Activated T-cell treated with anti-CD3 and anti-CD28 coated beads for 24 hours (primary cell): ENCODE results near the gene DNHD1.

ENCODE experiments used
- DNase-seq: peaks from one replicate; pipeline ENCODE4 v3.0.0-alpha.2; 2020; ENCODE audit warnings: low read depth

DNHD1 gene, protein sequence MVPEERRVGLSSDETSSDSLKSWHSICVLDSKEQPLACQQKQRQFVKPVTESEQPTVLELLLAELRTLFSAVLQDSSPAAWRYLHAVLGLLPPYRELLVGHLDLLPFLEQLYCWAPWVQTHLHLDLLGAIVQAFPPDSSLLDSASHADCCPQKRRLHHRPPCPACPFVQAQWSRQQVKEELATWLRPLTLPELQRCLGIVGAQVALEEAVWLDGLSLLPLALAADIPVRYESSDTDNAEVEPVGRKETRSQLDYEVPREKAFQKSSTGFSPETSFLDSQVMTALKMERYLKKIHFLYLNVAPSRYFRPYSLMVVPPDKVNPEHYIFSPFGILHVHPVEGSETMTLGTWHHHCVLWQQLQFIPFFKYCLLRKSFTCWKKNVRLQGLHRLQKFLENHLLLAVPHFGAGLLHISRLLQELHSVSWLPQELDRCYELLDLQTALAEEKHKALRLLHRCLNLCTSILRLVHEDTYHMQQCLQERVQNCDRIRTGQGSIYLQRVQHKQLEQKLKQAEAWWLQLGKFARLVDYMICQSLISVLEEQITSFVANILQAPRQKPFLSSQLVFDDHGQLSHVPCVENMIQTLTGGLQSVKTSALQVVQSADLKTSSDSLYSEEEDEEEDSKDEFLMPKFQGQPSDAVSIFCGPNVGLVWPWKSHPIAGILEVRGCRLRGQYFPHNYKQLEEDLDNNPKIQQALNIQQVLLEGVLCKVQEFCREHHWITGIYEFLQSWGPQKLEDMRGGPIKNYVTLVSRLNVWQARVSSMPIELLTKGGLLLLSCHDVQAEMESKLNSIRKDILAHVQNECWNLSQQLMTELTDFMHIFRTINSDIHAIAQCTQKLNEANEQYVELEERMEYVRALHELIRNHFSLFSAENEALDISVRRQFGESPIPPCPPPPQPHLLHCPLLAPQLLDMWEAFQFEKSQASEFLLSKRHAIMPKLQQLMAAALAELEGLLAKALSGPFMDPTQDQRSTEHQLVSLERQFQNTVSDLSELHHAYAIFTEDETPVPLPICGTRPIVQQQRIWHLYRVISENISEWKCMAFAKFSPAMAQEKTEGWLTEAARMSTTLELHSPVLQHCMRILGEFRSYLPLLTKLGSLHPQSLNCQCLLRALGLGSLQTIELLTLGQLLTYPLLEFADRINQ (N-terminal part only)

DNA sequence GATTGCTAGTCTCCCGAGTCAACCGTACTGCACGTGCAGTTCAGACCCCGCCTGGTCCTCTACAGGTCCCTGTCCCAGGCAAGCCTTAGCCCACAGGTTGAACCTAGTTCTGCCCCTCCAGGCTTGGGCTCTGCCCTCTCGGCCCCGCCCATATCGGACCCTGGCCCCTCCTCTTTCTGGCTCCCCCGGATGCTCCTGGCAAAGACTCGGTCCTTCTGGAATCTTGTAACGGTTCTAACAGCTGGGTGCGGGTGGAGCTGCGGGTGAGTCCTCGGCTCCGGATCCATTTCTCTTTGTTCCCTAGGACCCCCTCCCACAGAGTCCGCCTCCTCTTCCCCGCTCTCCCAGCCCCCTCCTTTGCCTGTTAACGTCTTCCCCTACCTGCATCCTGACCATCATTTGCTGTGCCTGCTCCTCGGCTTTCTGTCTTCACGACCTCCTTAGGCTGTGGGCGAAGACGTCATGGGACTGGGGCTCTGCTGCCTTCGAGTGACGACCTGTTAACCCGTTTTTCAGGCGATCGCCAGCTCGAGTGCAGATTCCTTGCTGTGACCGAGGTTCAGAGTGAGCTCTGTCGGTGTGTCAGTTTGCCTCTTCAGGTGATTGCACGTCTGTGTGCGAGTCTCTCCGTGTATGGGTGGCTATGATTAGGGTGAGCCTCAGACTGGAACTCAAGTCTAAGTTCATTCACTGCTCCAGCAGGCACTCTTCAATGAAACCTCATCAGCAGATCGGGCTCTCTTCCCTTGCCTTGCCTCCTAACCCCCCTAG, at the start of gene DNHD1:
Gene DNHD1 (plus strand): TSS at position 212 of the 771 bp plus-strand sequence. CDS start 936 bp downstream, outside the sequence.
- no peak for DNase-seq

DNA sequence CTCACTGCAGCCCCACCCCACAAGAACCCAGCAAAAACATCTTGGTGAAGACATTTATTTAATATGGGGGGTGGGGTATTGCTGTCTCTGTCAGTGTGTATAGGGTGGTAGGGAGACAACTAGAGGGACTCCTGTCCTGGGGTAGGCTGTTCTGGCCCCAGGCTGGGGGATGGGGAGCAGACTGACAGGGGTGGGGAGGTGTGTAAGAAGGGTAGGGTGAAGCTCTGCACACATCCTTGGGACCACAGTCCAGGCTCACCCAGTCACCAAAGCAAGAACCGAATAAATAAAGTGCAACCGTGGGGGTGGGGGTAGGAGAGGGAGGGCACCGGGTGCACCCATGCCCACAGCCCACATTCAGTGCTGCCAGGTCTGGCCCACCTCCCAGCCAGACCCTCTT, 48.5 kb upstream of the DNHD1 start:
- no peak for DNase-seq

DNA sequence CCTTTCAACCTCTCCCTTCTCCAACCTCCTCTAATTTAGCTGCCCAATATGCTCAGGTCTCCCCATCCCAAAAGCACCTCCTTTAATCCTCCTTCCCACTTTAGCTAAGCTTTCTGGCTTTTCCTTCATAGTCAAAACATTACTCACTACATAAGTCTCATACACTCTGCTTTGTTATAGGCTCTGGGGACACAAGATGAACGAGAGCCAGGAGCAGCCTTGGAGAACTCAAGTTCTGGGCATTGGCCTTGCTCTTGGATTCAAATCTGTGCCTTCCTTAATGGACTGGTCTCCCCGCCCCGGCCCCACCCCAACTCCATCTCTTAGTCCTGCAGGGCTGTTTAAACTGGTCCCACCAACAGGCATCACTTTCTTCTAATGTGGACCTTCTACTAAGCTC, 44.9 kb upstream of the DNHD1 start:
- DNase-seq, result no peak

DNA sequence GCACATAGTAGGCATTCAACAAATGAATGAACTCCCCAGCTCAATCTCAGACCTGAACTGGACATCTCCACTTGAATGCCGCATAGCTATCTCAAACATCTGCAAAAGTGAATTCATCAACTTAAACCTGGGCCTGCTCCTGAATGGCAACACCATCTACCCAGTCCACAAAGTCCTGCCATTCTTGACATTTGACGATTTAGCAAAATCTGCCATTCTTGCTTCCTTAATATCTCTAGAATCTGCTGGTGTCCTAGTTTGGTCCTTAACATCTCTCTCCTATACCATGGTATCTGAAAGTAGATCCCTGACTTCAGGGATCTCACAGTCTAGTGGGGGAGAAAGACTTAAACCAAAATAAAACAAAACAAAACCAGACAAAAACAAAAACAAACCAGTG, 43.9 kb upstream of the DNHD1 start:
- DNase-seq, result no peak

DNA sequence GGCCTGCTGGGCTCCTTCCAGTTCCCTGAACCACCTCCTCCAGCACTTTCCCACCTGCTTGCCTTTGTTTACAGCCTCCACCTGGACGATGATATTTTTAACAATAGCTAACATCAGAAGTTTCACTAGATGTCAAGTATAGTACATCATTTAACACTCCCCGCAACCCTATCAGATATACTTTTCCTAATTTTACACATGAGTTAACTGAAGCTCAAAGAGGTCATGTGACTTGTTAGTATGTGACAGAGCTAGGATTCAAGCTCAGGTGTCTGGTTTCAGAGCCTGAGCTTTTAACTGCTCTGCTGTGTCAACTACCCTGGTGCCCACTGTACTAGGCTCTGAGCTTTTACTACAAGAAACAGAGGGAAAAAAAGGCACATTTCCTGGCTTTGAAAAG, 42.0 kb upstream of the DNHD1 start:
- DNase-seq, result no peak

DNA sequence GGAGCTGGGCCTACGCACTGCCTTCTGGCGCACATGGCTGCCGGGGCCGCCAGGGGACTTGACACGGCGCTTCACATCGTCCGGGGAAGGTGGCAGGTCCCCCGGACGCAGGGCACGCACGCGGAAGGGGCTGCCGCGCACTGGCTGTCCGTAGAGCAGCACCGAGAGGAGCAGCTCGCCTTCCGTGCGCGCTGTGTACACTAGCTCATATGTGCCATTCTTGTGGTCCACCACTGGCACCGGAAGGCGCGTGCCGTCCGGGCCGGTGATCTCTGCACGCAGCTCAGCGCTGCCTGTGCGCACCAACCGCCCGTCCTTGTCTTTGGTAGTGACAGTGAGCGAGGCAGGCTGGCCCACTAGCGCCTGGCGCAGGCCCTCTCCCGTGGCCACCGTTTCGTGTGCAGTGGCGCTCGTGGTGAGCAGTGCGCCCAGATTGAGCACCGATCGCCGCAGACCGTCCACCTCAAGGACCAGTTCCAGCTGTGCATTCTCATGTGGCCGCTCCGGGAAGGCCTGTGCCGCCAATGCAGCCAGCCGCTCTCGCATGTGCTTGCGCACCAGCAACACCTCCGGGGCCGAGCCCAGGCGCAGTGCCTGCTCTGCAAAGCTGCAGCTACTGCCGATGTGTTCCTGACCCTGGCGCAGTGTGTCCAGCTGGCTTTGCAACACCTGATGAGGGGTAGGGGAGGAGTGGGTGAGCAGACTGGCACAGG, 40.6 kb upstream of the DNHD1 start:
- no peak for DNase-seq

DNA sequence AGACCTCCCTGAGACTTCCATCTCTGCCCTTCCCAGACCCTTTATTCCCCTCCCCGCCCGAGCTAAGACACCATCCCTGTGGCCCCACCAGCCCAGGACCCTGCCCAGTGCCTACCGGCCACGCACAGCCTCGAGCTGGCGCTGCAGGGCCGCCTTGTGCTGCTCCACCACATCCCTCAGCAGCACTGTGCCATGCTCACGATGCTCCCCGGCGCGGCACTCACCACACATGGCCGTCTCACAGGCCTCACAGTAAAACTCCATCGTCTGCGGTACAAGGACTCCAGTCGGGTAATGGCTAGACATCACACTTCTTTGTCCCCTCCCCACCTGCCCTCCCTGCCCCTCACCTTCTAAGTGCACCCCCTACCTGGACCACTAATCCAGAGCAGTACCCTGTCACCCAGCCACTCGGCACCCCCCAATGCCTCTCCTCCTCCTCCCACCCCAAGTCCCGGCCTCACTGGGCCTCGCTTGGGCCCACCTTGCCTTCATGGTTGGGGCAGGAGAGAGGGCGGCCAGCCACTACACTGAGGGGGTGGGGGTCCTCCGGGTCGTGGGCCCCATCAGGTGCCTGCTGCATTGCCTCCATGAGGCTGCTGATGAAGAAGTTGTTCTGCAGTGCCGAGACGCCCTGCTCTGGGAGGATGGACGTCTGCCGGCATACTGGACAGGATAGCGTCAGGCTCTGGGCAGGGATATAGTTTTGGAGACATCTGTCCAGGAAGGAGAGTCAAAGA, 39.3 kb upstream of the DNHD1 start:
- DNase-seq, result no peak

DNA sequence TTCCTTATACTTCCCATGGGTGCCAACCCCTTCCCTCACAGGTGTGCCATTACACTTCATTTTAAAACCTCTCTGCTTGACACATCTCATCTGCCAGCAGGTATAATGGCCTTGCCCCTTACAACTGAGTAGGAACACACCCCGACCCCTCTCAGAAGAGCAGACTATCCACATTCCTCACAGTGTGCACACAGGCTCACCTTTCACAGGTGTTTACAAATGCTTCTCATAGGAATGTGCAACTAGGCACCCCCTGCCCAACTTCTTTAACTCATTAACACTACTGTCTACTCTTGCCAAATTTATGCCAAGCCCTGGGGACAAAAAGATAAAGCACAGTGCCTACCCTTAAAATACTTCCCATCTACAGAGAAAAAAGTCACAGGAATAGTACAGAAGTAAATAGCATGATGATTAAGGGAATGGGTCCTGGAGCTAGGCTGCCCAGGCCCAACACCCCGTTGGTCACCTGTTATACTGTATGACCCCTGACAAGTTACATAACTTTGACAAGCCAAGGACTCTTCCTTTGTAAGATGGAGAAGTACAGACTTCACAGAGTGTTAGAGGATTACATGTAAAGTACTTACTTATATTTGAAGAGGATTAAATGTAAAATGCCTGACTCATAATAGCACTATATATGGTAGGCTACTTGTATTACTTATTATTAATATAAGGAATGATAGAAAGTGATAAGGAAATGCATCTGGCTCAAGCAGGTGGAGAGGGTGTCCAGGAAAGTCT, 38.6 kb upstream of the DNHD1 start:
- DNase-seq, result no peak

DNA sequence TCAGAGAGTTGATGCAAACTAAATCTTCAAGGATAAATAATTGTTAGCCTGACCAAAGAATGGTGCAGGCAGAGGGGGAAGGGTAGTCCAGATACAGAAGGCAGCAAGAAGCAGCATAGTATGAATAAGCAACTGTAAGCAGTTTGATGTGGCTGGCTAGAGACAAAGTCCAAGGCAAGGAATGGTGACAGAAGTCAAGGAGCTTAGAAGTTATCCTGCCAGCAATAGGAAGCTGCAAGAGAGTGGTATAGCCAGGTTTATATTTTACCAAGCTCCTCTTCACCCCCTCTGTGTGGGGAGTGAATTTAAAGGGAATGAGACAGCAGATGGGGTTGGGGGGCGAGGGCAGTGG, 38.0 kb upstream of the DNHD1 start:
- no peak for DNase-seq

DNA sequence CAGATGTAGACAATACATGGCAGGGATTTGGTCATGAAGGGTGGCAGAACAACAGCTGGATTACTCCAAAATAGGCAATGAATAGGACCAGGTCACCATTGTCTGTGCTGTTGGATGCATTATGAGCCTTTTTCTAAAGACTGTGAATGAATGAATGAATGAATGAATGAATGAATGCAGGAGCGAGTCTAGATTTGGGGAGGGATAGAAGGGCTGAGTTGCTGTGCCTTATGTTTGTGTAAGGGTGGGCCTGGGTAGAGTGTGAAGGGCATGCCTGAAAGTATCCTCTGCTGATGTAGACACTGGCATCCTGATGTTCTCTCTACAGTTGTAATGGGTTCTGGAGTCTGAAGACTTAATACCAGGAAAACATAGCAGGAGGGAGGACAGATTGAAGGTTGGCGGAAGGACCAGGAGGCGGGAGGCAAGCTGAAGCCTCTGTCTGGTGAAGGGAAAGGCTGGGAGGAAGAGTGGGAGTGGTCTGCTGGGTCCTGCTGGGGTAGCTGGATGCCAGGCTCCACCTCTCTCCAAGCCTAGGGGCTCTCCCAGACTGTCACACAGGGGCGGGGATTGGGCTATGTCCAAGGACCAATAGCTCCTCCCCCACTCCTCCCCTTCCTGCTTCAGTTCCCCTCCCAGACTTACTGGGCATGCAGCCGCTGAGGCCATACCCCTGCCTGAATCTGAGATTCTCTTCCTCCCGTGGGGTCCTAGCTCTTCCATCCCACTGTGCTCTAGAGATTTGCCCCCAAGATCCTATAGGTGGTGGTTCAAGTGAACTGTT, 28.2 kb upstream of the DNHD1 start:
- no peak for DNase-seq

DNA sequence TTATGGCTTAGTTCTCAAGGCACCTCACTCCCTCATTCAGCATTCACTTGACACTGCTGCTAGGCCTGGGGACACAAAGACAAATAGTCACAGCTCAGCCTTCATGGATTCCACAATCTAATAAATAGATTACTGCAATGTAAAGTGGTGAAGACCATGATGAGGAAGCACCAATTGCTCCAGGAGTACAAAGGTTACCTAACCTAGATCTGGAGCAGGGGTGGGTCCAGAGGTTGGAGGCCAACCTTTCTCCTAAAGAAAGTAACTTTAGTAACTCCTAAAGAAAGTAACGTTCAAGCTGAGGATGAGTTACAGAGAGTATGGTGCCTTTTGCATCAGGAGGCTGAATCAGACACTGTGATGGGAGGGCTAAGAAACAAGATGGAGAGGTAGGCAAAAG, 27.5 kb upstream of the DNHD1 start:
- DNase-seq, result no peak

DNA sequence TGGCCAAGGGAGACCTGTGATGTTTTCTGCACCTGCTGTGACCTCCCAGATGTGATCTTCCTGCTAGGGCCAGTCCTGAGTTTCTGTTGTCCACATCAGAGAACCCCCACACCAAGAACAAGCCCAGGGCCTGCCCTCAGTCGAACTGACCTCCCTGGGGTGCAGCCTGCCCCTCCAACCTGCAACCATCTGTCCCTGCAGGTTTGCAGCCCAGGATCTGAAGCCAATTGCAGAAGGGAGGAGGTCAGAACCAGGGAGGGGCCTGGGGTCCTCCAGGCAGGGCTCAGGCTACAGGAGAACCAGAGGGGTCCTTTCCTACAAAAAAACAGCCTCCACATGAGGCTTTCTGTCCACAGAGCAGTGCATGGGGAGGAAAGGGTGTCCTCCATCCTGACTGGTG, 24.1 kb upstream of the DNHD1 start:
- no peak for DNase-seq

DNA sequence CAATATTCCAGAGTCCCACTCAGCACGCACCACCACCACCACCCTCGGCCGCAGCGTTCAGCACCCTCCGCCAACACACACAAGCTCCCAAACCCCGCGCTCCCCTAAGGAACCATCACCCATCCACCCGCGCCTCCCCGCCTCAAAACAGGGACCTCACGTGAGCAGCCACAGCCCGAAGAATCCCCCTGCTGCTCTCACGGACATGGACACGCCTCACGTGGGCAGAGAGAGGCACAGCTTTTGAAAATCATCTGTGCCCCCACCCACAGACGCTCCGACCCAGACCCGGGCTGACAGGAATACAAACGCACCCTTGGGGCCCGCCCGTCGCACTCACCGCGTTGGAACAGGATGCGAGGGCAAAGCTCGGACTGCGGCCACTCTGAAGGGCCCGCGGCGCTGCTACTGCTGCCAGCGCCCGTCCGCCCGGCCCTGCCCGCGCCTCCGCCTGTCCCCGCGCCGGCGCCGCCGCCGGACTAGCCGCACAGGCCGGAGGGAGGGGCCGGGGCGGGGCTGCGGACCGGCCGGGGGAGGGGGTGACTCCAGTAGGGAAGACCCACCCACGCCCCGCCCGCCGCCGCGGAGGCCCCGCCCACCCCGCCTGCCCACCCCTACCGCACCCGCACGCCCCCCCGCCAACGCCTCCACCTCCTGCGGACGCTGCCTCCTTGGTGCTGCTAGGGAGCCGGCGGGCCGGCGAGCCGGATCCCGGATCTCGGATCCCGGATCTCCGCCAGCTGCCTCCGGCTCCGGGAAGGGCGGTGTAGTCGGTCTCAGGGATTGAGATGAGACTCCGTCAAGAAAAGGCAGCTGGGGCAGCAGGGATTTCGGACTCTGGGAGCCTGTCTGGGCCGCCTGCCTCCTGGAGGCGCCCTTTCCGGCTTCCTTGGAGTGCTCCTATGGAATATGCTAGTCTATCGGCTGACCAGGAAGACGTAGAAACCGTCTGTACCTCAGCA, 23.3 kb upstream of the DNHD1 start, which contains the start of gene TRIM3:
Gene TRIM3 (minus strand): TSS at position 491 of the 962 bp plus-strand sequence. CDS start 8,246 bp downstream, outside the sequence.
- peak; percentile 39 for DNase-seq

DNA sequence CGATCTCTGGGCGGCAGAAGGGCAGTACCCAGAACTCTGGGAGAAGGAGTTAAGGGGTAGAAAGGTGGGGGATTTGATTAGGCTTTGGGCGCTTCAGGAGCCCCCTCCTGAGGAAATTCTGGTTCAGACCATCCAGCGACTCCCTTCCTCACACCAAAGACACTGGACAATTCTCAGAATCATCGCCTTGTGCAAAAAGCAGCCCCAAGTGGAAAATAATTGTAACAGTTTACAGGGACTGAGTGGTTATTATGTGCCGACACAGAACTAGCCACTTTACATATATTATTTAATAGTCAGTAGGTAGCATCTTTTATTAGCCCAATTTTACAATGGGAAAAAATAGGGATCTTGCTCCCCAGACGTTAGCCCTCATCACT, 22.7 kb upstream of the DNHD1 start:
- no peak for DNase-seq

DNA sequence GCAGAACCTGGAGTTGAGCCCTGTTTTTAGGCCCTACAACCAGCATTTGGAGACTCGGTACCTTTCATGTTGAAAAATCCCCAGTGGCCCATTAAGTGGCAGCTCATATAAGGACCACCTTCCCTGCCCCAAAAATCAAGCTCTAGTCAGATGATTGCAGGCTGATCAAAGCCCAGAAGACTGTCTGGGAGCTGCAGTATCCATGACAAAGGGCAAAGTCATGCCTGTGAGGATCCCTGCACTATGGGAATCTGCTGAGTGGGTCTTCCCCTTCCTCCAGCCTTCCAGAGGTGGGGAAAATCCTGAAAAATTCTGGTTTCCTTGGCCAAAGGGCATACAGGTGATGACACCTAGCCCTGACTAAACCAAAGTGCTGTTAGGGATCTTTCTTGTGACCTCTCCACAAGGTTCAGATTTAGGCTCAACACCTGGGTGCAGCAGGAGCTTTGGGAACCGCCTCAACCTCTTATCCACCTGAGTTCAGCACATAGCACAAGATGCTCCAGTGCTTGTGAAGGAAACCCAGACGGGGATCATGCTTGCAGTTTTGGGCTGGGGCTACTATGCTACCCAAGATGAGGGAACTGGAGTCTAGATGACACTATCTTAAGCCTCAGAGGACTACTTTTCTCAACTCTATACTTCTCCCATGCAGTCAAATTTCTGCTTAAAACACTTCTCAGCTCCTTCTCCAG, 22.1 kb upstream of the DNHD1 start:
- DNase-seq, result no peak

DNA sequence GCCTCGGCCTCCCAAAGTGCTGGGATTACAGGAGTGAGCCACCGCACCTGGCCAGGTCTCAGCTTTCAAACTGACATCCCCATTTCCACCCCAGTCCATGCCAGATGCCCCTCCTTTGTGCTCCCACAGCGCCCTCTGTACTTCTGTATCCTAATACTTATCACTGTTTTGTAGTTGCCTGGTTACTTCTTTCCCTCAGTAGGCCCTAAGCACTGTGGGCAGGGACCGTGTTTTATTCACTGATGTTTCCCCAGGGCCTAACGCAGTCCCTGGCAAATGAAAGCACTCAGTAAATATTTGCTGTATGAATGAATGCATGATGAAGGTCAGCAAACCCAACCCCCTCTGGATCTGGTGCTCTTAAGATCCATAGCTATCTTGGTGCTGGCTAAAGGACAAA, 21.1 kb upstream of the DNHD1 start:
- no peak for DNase-seq

DNA sequence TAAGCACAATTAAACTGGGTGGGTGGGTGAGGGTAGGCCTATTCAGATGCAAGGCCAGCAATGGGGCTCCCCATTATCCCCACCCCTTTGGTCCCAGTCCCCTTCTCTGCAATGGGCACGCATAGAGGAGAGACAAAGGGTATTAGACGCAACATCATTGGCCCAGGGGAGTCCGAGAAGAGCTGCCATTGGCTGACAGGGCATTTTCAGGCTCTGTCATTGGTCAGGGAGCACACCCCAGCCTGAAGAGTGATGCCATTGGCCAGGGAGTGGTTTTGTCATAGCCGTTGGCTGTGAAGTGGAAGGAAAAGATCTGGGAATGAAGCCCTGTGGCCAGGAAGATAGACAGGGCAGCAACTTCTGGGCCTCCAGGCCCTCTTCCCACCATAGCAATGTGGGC, 20.5 kb upstream of the DNHD1 start:
- DNase-seq, result no peak
